GM23248 (cell line): ENCODE results near the gene CFAP65. TPM values are rescaled to one million over a fixed set of nuclear protein-coding genes. Genes with fewer than 3 reads are reported as not detected.

Source experiments
- DNase-seq: peaks from one replicate; pipeline ENCODE4 v3.0.0-alpha.2; 2015
- H2AFZ ChIP-seq: fragments of 200-600 bp; sonication (generic); 2 replicates; pipeline ENCODE4 v1.6.1; 2016; ENCODE audit warnings: antibody characterized with exemption
- H3F3A ChIP-seq: fragments of 200-600 bp; sonication (generic); 2 replicates; pipeline ENCODE4 v1.6.1; 2016; ENCODE audit warnings: mild to moderate bottlenecking, antibody characterized with exemption, mixed run types; ENCODE audit not compliant: insufficient read depth
- H3K27ac ChIP-seq: fragments of 200-600 bp; sonication (generic); 2 replicates; pipeline ENCODE4 v1.5.1; 2016; ENCODE audit warnings: mild to moderate bottlenecking
- H3K27me3 ChIP-seq: fragments of 200-600 bp; sonication (generic); replicated peaks from 2 replicates; pipeline ENCODE4 v1.6.1; 2016; ENCODE audit warnings: mild to moderate bottlenecking; ENCODE audit not compliant: insufficient read depth
- H3K36me3 ChIP-seq: fragments of 200-600 bp; sonication (generic); 2 replicates; pipeline ENCODE4 v1.6.1; 2016; ENCODE audit warnings: low read depth, mild to moderate bottlenecking
- H3K4me1 ChIP-seq: fragments of 200-600 bp; sonication (generic); 2 replicates; pipeline ENCODE4 v1.6.1; 2016; ENCODE audit warnings: mild to moderate bottlenecking; ENCODE audit not compliant: insufficient read depth
- H3K4me2 ChIP-seq: fragments of 200-600 bp; sonication (generic); one replicate; pipeline ENCODE4 v1.6.1; 2016; ENCODE audit warnings: mild to moderate bottlenecking; ENCODE audit not compliant: unreplicated experiment
- H3K4me3 ChIP-seq: fragments of 200-600 bp; sonication (generic); 2 replicates; pipeline ENCODE4 v1.5.1; 2016; ENCODE audit warnings: mild to moderate bottlenecking
- H3K79me2 ChIP-seq: fragments of 200-600 bp; sonication (generic); 2 replicates; pipeline ENCODE4 v1.6.1; 2016; ENCODE audit warnings: mild to moderate bottlenecking; ENCODE audit not compliant: insufficient read depth
- H3K9ac ChIP-seq: fragments of 200-600 bp; sonication (generic); 2 replicates; pipeline ENCODE4 v1.6.1; 2016; ENCODE audit warnings: mild to moderate bottlenecking
- H3K9me2 ChIP-seq: fragments of 200-600 bp; sonication (generic); 2 replicates; pipeline ENCODE4 v1.6.1; 2016; ENCODE audit warnings: mixed run types, mild to moderate bottlenecking, moderate library complexity; ENCODE audit not compliant: insufficient read depth
- H3K9me3 ChIP-seq: fragments of 200-600 bp; sonication (generic); one replicate; pipeline ENCODE4 v1.6.1; 2017; ENCODE audit warnings: low read depth
- H4K20me1 ChIP-seq: fragments of 200-600 bp; sonication (generic); 2 replicates; pipeline ENCODE4 v1.6.0; 2016; ENCODE audit not compliant: insufficient read depth
- EZH2 ChIP-seq: fragments of 200-600 bp; sonication (generic); IDR thresholded peaks from 2 replicates; pipeline ENCODE4 v1.6.1; 2018; ENCODE audit warnings: antibody characterized with exemption, mild to moderate bottlenecking; ENCODE audit not compliant: insufficient read depth, poor library complexity, severe bottlenecking
- EZH2phosphoT487 ChIP-seq: fragments of 200-600 bp; sonication (generic); IDR thresholded peaks from 2 replicates; pipeline ENCODE4 v1.6.1; 2018; ENCODE audit warnings: antibody characterized with exemption, moderate library complexity, mild to moderate bottlenecking, low read depth; ENCODE audit not compliant: insufficient read depth
- WGBS, 2 experiments: methylation state at CpG; one replicate each; pipeline ENCODE4 v1.1.6; 2015 to 2017; ENCODE audit warnings: low lambda C conversion rate in 2 of 2, low coverage in 1 of 2; ENCODE audit errors: missing lambda C conversion rate in 2 of 2; 5-methylcytosine and 5-hydroxymethylcytosine counted together
- in situ Hi-C: fragments of 300-500 bp; cut with MboI; formaldehyde crosslinking; loops from 2 replicates; pipeline ENCODE4 v1.15.0; 2020
- polyA plus RNA-seq: library from polyadenylated mRNA; unstranded; fragments of >200 nt; fragmentation: Nextera tagmentation; extraction: Ambion mirVana; gene quantifications from 2 replicates; pipeline ENCODE4 v1.2.1, GENCODE V29; 2016
- total RNA-seq: library from RNA; depleted of rRNA; stranded (reverse); fragments of >200 nt; shearing (Covaris generic); gene quantifications from 2 replicates; pipeline ENCODE4 v1.2.3, GENCODE V29; 2014

CFAP65 gene
- total and polyA plus RNA-seq, 2 experiments from 2014 or later: 0.08 TPM; not detected in 1

GRCh38 chr2:219010162-219010756 is 31.1 kb downstream of the CFAP65 start:
- no peak overlapping the region for H3K27ac ChIP-seq
- no peaks in the 10 kb centered on the region for H4K20me1 ChIP-seq
- no peak overlapping the region for H3K4me3 ChIP-seq
- no peak for TF ChIP-seq EZH2phosphoT487
- TF ChIP-seq EZH2: no peak
- in situ Hi-C loops: no loop called here
- no peak overlapping the region for H3K4me2 ChIP-seq
- no peak overlapping the region for H2AFZ ChIP-seq
- no peaks in the 10 kb centered on the region for H3K4me1 ChIP-seq
- no peaks in the 10 kb centered on the region for H3K9me2 ChIP-seq
- no peaks in the 10 kb centered on the region for H3F3A ChIP-seq
- no peak overlapping the region for H3K9ac ChIP-seq
- 38 to 40% methylated on average over 6 of the region's 6 CpGs for WGBS, 2 experiments
- H3K36me3 ChIP-seq: no peaks in the 10 kb centered on the region
- H3K79me2 ChIP-seq: no peaks in the 10 kb centered on the region
- no peak for DNase-seq
- H3K27me3 ChIP-seq: peaks cover 4% of the 10 kb centered on the region; the same call in 1 of the 2 replicates
- no peaks in the 10 kb centered on the region for H3K9me3 ChIP-seq

GRCh38 chr2:219009294-219009693 is 32.0 kb downstream of the CFAP65 start:
- Histone ChIP-seq H3K9me2 (no peaks in the 10 kb centered on the region), H4K20me1 (no peaks in the 10 kb centered on the region), H3K27ac (no peak overlapping the region), H3K4me3 (no peak overlapping the region), H3K9me3 (no peaks in the 10 kb centered on the region), H3K4me1 (no peaks in the 10 kb centered on the region), H3K4me2 (no peak overlapping the region), H2AFZ (no peak overlapping the region), H3K79me2 (no peaks in the 10 kb centered on the region), H3K27me3 (peaks cover 12% of the 10 kb centered on the region), H3K9ac (no peak overlapping the region), H3K36me3 (no peaks in the 10 kb centered on the region), H3F3A (no peaks in the 10 kb centered on the region)
- in situ Hi-C loops: no loop called here
- WGBS, 2 experiments: 38 to 45% methylated on average over 2 of the region's 2 CpGs
- DNase-seq: no peak
- TF ChIP-seq EZH2: no peak
- TF ChIP-seq EZH2phosphoT487: no peak

- no peak overlapping the region for H3K27ac ChIP-seq
- H3K4me3 ChIP-seq: no peak overlapping the region
- H3K9me2 ChIP-seq: no peaks in the 10 kb centered on the region
- H3K4me1 ChIP-seq: no peaks in the 10 kb centered on the region
- H4K20me1 ChIP-seq: no peaks in the 10 kb centered on the region
- in situ Hi-C loops: no loop called here
- no peak overlapping the region for H3K4me2 ChIP-seq
- H2AFZ ChIP-seq: no peak overlapping the region
- H3K27me3 ChIP-seq: peaks cover 59% of the 10 kb centered on the region
- no peaks in the 10 kb centered on the region for H3K36me3 ChIP-seq
- TF ChIP-seq EZH2 (no peak), EZH2phosphoT487 (no peak)
- H3K79me2 ChIP-seq: no peaks in the 10 kb centered on the region
- WGBS, 2 experiments: 69 to 82% methylated on average over 3 of the region's 3 CpGs
- no peak overlapping the region for H3K9ac ChIP-seq
- no peaks in the 10 kb centered on the region for H3F3A ChIP-seq
- H3K9me3 ChIP-seq: no peaks in the 10 kb centered on the region
- no peak for DNase-seq
Measured at GRCh38 chr2:219003979-219004378, 37.3 kb downstream of the CFAP65 start.

- WGBS, 2 experiments: 7 to 13% methylated on average over 20 of the region's 20 CpGs
- H3F3A ChIP-seq: no peaks in the 10 kb centered on the region
- H3K4me2 ChIP-seq: no peak overlapping the region
- no peaks in the 10 kb centered on the region for H3K9me2 ChIP-seq
- DNase-seq: no peak
- peaks cover 59% of the 10 kb centered on the region for H3K27me3 ChIP-seq
- H3K4me1 ChIP-seq: no peaks in the 10 kb centered on the region
- no peak overlapping the region for H3K27ac ChIP-seq
- no peaks in the 10 kb centered on the region for H3K79me2 ChIP-seq
- no peaks in the 10 kb centered on the region for H4K20me1 ChIP-seq
- H3K36me3 ChIP-seq: no peaks in the 10 kb centered on the region
- H3K9ac ChIP-seq: no peak overlapping the region
- no peak overlapping the region for H3K4me3 ChIP-seq
- no peak overlapping the region for H2AFZ ChIP-seq
- in situ Hi-C loops: no loop called here
- H3K9me3 ChIP-seq: no peaks in the 10 kb centered on the region
- TF ChIP-seq EZH2 (no peak), EZH2phosphoT487 (no peak)
Measured at GRCh38 chr2:219003267-219003634, 38.1 kb downstream of the CFAP65 start.
